ENCODE data around the gene NPL.

The NPL gene

DNA sequence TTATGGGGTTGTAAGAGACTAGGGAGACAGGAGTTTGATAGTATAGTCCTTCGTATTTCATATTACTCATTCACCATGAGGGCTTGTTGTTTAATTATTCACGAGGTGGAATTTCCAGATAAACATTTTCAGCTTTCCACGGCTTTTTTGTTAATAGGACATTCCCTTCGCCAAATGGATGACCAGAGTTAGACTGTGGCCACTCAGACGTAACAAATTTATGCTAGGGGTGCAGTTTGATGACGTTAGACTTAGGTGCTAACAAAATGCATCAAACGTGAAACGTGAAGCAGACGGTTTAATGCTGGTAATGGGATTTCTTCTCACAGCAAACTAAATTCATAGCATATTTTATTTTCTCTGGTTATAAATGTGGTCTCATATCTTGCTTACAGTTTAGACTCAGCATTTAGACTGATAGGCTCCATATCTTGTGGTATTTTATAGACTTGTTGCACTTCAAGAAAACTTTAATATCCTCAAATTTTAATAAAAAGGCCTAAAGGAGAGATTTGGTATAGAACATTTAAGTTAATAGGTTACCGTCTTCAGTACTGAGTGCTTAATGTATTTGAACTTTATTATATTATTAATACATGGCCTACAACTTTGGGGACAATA lies 51.9 kb downstream of the NPL start:
- Histone ChIP-seq H3K27ac (no peak overlapping the region), H3K27me3 (ENCODE audit: control insufficient read depth, insufficient read depth, low read length) (no peaks in the 10 kb centered on the region), H3K4me2 (ENCODE audit: low read length) (no peak overlapping the region), H3K4me1 (no peaks in the 10 kb centered on the region), H3K36me3 (ENCODE audit: control insufficient read depth, insufficient read depth, low read length) (no peaks in the 10 kb centered on the region), H3K4me3 (ENCODE audit: low read depth, low read length) (no peak overlapping the region), H2AFZ (no peak overlapping the region), H3K9me3 (ENCODE audit: control insufficient read depth, low read length) (no peaks in the 10 kb centered on the region), H3K79me2 (peaks cover 31% of the 10 kb centered on the region), H3K9ac (no peak overlapping the region)
- TF ChIP-seq, protein P1, sequence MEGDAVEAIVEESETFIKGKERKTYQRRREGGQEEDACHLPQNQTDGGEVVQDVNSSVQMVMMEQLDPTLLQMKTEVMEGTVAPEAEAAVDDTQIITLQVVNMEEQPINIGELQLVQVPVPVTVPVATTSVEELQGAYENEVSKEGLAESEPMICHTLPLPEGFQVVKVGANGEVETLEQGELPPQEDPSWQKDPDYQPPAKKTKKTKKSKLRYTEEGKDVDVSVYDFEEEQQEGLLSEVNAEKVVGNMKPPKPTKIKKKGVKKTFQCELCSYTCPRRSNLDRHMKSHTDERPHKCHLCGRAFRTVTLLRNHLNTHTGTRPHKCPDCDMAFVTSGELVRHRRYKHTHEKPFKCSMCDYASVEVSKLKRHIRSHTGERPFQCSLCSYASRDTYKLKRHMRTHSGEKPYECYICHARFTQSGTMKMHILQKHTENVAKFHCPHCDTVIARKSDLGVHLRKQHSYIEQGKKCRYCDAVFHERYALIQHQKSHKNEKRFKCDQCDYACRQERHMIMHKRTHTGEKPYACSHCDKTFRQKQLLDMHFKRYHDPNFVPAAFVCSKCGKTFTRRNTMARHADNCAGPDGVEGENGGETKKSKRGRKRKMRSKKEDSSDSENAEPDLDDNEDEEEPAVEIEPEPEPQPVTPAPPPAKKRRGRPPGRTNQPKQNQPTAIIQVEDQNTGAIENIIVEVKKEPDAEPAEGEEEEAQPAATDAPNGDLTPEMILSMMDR (IDR thresholded peaks at IDR 0.05), result no peak

DNA sequence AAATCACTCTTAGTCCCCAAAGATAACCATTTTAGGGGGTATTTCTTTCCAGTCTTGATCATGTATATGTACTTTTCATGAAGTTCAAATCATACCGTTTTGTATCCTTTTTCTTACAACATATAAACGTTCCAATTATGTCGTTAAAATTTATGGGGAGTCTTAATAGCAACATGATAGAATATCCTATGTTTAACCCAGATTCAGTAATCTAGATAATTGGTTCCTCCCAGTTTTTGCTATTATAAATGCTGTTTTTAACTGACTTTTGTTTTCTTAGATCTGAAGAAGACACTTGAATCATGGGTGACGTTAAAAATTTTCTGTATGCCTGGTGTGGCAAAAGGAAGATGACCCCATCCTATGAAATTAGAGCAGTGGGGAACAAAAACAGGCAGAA lies 52.7 kb downstream of the NPL start:
- Histone ChIP-seq H3K4me1 (no peaks in the 10 kb centered on the region), H3K9ac (no peak overlapping the region), H3K4me3 (ENCODE audit: low read depth, low read length) (no peak overlapping the region), H3K79me2 (peaks cover 33% of the 10 kb centered on the region), H3K36me3 (ENCODE audit: control insufficient read depth, insufficient read depth, low read length) (no peaks in the 10 kb centered on the region), H3K27me3 (ENCODE audit: control insufficient read depth, insufficient read depth, low read length) (no peaks in the 10 kb centered on the region), H3K9me3 (ENCODE audit: control insufficient read depth, low read length) (no peaks in the 10 kb centered on the region), H3K4me2 (ENCODE audit: low read length) (no peak overlapping the region), H2AFZ (no peak overlapping the region), H3K27ac (no peak overlapping the region)
- TF ChIP-seq, protein P1 (IDR thresholded peaks at IDR 0.05), result no peak

DNA sequence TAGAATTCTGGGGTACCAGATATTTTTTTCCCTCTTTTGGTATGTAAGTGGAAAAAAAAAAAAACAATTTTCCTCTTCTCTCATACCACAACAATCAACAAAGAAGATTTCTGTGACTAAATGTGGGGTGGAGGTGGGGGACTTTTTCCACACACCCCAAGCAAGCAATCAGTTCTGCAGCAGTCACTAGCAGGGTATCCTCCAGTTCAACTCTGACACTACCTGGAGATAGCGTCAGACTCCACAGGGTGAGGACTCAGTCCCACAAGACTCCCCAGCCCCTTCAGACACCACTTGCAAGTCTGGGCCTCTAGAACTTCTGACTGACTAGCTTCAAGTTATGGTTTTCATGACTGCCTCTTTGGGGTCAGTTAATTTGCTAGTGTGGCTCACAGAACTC lies 55.8 kb downstream of the NPL start:
- Histone ChIP-seq H3K27ac (no peak overlapping the region), H3K4me2 (ENCODE audit: low read length) (no peak overlapping the region), H3K4me1 (no peaks in the 10 kb centered on the region), H3K4me3 (ENCODE audit: low read depth, low read length) (no peak overlapping the region), H3K9ac (no peak overlapping the region), H3K36me3 (ENCODE audit: control insufficient read depth, insufficient read depth, low read length) (no peaks in the 10 kb centered on the region), H3K9me3 (ENCODE audit: control insufficient read depth, low read length) (no peaks in the 10 kb centered on the region), H2AFZ (no peak overlapping the region), H3K27me3 (ENCODE audit: control insufficient read depth, insufficient read depth, low read length) (no peaks in the 10 kb centered on the region), H3K79me2 (peaks cover 41% of the 10 kb centered on the region)
- TF ChIP-seq, protein P1 (IDR thresholded peaks at IDR 0.05), result no peak

DNA sequence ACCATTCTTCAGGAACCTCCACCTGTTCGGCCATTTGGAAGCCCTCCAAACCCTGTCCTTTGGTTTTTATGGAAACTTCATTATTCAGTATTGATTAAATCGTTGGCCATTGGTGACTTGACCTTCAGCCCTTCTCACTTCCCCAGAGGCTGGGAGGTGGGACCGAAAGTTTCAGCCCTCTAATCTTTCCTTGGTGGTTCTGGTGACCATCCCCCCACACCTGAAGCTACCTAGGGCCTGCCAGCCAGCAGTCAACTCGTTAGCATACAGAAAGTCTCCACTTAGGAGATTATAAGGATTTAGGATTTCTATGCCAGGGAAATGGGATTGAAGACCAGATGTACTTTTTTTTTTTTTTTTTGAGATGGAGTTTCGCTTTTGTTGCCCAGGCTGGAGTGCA lies 56.3 kb downstream of the NPL start:
- Histone ChIP-seq H3K4me2 (ENCODE audit: low read length) (no peak overlapping the region), H2AFZ (no peak overlapping the region), H3K4me1 (no peaks in the 10 kb centered on the region), H3K9ac (no peak overlapping the region), H3K79me2 (peaks cover 39% of the 10 kb centered on the region), H3K27me3 (ENCODE audit: control insufficient read depth, insufficient read depth, low read length) (no peaks in the 10 kb centered on the region), H3K36me3 (ENCODE audit: control insufficient read depth, insufficient read depth, low read length) (no peaks in the 10 kb centered on the region), H3K27ac (no peak overlapping the region), H3K4me3 (ENCODE audit: low read depth, low read length) (no peak overlapping the region), H3K9me3 (ENCODE audit: control insufficient read depth, low read length) (no peaks in the 10 kb centered on the region)
- TF ChIP-seq, protein P1 (IDR thresholded peaks at IDR 0.05), result no peak

DNA sequence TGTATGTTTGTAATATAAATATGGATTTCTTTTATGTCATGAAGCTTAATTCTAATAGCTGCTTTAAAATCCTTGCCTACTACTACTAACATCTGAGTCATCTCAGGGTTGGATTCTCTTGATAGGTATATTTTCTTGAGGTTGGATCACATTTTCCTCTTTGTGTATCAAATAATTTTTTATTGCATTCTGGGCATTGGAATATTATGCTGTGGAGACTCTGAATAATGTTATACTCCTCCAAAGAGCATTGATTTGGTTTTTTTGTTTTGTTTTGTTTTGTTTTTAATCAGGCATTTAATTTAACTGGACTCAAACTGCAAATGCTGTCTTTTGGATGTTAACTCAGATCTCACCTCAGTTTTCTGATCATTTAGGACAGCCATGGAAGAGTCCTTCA lies 57.5 kb downstream of the NPL start:
- H3K27me3 ChIP-seq (ENCODE audit: control insufficient read depth, insufficient read depth, low read length), result no peaks in the 10 kb centered on the region
- no peak overlapping the region for H3K27ac ChIP-seq
- TF ChIP-seq, protein P1 (IDR thresholded peaks at IDR 0.05), result no peak
- peaks cover 36% of the 10 kb centered on the region for H3K79me2 ChIP-seq
- H3K36me3 ChIP-seq (ENCODE audit: control insufficient read depth, insufficient read depth, low read length), result no peaks in the 10 kb centered on the region
- H3K4me1 ChIP-seq, result no peaks in the 10 kb centered on the region
- H2AFZ ChIP-seq, result no peak overlapping the region
- no peak overlapping the region for H3K4me3 ChIP-seq (ENCODE audit: low read depth, low read length)
- H3K9ac ChIP-seq, result no peak overlapping the region
- H3K9me3 ChIP-seq (ENCODE audit: control insufficient read depth, low read length), result no peaks in the 10 kb centered on the region
- H3K4me2 ChIP-seq (ENCODE audit: low read length), result no peak overlapping the region
